GM21515 (cell line): Measurements from ENCODE around the gene STX8.
"Not testable (repeated sequence)": the region's sequence is repeated elsewhere in the genome, so short reads cannot be mapped to it uniquely, and the experiment has no call there.

Experiments
- ATAC-seq: cut with Tn5 transposase; IDR thresholded peaks from one replicate; pipeline ENCODE4 v1.9.1; 2021; ENCODE audit not compliant: unreplicated experiment

The STX8 gene, protein sequence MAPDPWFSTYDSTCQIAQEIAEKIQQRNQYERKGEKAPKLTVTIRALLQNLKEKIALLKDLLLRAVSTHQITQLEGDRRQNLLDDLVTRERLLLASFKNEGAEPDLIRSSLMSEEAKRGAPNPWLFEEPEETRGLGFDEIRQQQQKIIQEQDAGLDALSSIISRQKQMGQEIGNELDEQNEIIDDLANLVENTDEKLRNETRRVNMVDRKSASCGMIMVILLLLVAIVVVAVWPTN

DNA sequence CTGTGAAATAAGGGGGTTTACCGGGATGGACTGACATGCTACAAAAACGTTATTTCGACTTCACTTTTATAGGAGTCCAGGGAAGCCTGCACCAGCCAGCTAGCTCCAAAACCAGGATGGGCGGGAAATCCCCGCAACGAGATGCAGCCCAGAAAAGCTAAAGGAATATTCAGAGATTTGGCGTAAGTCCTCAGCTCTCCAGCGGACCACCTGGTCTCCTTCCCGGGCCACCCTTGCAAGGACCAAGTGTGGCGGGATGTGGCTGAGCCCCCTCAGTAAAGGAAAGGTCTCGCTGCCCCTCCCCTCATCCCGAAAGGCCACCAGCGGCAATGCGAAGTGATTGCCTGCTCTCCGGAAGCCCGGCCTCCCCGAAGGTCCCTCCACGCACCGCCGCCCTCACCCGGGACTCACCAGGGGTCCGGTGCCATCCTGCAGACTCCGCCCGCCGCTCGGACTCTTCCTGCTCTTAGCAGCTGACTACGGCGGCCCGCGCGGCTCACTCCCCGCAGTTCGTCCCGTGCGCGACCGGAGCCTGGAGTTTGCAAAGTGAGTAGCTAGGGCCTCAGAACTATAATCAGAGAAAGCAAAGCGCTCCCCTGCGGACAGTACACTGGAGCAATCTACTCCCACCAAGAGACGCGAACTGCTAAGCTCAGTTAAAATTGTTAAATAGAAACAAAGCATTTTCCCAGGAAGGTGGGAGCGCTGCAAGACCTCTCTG lies at the start of gene STX8:
TSS of gene STX8 (minus strand) at position 440 of the 721 bp plus-strand sequence. CDS start at position 428, 12 bp downstream.
- peak; percentile 78 for ATAC-seq

DNA sequence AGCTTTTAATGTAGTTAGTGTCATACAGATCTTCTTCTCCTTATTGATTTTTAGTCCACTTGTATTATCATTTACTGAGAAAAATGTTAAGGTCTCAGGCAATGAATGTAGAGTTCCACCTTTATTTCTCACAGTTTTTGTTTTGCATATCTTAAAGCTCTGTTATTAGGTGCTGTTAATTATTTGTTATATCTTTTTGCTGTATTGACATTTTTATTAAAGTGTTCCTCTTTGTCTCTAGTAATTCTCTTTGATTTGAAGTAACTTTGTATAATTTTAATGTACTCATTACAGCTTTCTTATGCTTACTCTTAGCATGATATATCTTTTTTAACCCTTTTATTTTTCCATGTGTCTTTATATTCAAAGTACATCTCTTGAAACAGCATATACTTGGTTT lies 47.3 kb upstream of the STX8 start:
- no peak for ATAC-seq

DNA sequence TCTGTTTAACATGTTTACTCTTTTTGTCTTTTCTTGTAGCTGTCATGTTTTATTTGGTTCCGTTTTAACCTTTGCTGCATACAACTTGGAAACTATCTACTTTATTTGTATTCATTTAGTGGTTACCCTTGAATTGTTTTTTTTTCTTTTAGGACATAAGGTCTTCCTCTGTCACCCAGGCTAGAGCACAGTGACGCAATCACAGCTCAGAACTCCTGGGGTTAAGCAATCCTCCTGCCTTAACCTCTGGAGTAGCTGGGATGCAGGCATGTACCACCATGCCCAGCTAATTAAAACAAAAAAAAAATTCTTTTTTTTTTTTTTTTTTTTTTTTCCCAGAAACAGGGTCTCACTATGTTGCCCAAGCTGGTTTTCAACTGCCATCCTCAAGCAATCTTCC lies 39.9 kb upstream of the STX8 start:
- no peak for ATAC-seq

DNA sequence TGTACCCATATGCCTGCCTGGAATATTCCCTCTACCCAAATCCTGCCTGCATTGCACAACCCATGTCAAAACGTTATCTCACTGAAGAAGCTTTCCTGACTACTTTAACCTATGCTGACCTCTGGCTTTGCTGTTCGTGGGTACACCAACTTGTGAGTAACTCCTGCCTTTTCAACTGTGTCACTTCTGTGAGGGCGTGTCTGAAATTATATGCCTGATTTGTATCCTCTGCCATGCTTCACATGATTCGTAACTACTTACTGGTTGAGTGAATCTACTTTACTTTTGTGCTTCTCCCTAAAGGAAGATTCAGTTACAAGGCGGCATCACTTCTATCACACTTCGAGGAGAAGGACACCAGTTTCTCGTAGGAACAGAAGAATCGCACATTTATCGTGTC lies 36.4 kb upstream of the STX8 start:
- no peak for ATAC-seq

DNA sequence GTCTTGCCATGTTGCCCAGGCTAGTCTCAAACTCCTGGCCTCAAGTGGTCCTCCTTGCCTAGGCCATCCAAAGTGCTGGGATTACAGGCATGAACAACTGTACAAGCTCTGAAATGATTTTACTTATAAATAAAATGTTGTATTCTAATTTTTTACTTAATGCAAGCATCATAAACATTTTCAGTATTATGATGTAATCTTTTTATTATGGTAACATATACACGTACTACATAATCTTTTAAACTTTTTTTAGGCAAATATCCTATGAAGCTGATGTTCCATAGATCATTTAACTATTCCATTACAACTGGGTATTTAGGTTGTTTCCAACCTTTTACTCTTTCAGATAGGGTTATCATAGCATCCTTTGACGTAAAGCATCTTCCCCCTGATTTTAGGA lies 35.9 kb upstream of the STX8 start:
- no peak for ATAC-seq

DNA sequence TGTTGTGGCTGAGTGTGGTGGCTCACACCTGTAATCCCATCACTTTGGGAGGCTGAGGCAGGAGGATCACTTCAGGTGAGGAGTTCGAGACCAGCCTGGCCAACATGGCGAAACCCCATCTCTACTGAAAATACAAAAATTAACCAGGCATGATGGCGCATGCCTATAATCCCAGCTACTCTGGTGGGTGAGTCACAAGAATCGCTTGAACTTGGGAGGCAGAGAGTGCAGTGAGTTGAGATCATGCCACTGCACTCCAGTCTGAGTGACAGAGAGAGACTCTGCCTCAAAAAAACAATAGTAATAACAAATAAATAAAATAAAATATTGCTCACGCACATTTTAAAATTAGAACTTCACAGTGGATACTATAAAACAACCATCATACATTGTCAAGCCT lies 31.4 kb upstream of the STX8 start:
- not testable (repeated sequence) for ATAC-seq

DNA sequence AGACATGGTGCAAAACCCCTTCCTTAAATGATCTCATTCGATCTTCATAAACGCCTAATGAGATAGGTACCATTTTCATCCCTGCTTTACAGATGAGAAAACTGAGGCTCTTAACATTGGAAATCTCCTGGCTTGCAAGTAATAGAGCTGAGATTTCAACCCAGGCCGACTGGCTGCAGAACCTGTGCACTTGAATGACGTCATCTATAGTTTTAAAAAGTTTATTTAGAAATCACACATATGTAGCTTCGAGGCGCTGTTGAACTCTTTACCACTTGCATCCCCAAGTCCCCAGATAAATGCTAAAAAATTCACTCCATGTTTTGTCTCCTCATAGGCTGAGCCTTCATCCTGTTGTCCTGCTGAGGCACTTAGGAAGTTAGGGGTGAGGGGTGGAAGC lies 30.8 kb upstream of the STX8 start:
- no peak for ATAC-seq

DNA sequence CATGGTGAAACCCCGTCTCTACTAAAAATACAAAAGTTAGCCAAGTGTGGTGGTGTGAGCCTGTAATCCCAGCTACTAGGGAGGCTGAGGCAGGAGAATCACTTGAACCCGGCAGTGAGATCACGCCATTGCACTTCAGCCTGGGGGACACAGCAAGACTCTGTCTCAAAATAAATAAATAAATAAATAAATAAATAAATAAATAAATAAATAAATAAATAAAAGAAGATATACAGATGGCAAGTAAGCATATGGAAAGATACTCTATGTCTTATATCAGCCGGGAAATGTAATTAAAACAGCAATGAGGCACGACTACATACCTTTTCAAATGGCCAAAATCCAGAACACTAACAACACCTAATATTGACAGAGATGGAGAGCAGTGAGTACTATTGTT lies 29.0 kb upstream of the STX8 start:
- not testable (repeated sequence) for ATAC-seq

DNA sequence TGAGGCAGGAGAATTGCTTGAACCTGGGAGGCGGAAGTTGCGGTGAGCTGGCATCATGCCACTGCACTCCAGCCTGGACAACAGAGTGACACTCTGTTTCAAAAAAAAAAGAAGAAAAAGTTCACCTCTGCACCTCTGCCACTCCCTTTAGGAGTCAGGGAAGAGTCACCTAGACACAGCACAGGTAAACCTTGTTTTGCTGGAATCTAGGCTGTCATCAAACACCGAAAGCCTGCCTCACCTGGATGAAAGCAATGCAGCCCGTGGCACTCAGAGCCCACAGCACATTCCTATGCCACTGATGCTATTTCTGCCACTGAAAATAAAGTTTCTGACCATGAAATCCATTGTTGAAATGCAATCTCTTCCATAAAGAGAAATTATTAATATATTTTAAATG lies 23.0 kb upstream of the STX8 start:
- ATAC-seq, result no peak

DNA sequence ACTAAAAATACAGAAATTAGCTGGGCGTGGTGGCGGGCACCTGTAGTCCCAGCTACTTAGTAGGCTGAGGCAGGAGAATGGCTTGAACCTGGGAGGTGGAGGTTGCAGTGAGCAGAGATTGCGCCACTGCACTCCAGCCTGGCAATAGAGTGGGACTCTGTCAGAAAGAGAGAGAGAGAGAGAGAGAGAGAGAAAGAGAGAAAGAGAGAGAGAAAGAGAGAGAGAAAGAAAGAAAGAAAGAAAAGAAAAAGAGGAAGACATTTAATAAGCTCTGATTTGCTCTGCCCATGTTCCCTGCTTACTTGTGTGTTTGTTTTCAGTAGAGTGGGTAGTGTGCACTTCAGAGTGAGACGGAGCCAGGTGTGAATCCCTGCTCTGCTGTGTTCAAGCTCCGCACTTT lies 22.0 kb upstream of the STX8 start:
- ATAC-seq, result not testable (repeated sequence)

DNA sequence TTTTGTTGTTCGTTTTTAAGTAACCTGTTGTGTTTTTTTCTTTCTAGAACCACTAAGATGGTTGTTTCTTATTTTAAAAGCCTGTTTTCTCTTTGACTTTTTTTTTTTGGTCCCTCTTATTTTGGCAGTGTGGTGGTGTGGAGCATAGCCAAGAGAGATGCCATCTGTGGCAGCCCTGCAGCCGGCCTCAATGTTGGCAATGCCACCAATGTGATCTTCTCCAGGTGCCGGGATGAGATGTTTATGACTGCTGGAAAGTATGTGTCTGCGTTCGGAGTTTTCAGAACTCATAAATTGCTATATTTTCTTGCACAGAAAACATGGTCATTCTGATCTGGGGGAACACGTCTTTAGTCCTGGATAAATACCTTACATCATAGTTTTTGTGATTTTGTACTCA lies 18.4 kb upstream of the STX8 start:
- ATAC-seq, result no peak

DNA sequence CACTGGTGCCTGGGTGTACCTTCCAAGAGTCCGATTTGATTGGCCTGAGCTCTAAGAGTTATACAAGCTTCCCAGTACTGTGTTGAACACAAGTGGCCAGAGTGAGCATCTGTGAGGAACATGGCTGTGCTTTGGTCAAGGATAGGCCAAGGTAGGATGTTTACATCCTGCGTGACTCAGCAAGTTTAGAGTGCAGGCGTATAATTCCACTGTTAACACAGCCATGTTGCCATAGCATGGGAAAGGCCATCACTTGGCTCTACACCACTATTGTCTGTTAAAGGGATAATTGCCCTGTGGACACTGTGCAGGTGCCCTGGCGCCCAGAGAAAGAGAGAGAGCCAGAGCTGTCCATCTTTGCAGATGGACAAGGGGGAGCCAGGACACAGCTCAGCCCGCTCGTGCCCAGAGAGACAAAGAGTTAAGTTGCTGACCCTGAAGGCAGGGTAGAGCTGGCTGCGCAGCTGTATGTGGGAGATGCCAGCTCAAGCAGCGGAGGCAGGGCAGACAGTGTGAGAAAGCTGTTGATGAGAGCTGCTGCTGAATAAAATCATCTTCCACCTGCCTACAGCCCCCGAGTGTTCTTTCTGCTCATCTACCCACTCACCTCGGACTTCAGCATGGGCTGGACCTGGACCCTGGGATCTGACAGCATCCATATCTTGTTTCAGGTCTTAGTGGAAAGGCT lies 12.5 kb upstream of the STX8 start:
- no peak for ATAC-seq

DNA sequence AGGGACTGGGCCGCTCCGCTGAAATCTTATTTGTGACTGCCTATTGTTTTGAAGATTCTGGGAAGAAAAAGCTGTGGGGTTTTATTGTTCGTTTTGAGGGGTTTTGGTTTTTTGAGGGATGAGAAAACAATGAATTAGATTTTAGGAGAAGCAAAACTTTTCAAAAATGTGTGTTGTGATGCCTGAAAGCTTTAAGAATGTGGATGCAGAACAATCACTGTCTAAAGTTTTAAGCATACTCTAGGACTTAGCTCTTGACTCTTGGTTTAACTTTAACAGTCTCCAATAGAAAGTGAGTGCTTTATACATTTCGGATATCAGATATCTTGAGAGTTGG lies 1.7 kb upstream of the STX8 start:
- ATAC-seq, result no peak

DNA sequence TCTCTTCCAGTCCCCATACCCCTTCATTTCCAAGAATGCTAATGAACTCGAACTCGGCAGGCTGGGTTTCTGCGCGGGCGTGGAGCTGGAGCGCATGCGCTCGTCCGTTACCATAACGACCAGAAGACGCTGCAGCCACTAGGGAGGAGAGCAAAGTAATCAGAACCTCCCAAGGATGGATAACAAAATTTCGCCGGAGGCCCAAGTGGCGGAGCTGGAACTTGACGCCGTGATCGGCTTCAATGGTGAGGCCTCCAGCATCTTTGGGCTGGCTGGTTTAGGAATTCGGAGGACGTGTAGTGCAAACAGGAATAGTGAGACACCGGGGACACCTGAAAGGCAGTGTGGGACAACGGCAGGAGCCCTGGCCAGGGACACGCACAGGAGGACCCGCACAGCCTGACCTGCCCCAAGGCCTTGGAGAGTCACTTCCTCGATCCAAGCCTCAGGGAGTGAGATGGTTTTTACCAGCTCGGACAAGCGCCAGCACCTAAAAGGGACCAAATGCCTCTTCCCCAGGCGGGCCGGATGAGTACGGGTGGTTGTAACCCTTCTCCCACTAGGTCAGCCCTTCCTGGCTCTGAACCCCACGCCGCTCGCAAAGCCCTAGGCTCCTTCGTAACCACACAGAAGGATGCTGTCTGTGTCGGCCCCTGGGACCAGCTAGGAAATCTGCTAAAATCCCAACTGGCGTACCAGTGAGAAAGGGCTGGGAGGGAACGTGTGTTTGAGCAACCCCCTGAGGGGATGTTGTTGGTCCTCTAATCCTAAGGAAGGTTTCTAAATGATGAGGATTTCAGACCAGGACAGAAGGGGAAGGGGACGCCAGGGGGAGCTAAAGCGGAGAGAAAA lies 1.1 kb upstream of the STX8 start, which contains the start of gene CFAP52:
TSS of gene CFAP52 (plus strand) at position 122 of the 852 bp plus-strand sequence. CDS start at position 176, 54 bp downstream.
- no peak for ATAC-seq

DNA sequence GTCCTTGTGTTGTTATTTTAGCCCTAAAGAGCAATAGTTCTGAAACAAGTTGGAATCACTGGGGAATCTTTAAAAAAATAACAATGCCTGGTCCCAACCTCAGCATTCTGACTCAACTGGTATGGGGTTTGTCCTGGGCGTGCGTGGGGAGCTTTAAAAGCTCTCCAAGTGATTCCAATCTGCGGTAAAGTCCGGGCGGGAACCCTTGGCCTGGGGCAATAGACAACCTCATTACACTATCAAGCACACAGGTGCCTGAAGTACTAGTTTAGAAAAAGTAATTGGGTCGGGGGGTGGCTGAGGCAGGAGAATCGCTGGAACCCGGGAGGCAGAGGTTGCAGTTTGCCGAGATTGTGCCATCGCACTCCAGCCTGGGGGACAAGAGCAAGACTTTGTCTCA lies 4.4 kb downstream of the STX8 start:
- no peak for ATAC-seq

DNA sequence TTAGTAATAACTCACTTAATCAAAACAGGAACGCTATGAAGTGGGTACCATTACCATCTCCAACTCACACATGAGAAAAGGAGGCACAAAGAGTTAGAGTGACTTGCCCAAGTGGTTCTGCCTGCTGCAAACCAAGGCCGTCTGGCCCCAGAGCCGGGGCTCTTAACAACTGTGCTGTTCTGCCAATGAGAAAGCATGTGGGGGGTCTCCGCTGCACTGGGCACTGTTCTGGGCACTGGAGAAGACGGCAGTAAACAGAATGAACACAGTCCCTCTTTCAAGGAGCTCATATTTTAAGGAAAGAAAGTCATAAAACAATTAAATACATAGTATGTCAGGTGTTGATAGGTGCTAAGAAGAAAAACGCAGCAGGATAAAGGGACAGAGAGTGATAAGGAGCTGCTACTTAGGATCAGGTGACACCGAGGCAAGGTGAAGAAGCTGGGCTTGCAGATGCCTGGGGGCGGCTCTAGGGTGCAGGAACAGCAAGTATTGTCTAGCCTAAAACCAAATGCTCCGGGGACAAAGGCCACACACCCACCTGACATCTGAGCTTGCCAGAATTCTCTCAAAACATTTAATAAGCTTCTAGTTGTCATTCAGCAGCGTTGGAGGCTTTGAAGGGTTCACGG lies 6.5 kb downstream of the STX8 start:
- no peak for ATAC-seq

DNA sequence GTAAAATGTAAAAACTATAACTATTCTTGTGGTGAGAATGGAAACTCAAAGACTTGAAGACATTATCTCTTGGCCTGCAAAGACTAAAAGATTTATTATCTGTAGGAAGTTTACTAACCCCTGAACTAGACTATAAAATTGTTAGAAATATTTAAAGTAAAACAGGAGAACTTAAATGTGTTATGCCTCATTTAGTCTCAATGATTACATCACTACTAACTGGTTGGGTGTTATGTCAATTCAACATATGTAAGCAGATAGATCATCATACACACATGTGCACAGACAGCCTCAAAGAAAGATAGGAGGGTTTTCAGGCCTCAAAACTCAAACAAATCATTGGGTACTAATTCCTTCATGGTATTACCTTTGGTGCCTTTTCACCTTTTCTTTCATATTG lies 7.6 kb downstream of the STX8 start:
- no peak for ATAC-seq

DNA sequence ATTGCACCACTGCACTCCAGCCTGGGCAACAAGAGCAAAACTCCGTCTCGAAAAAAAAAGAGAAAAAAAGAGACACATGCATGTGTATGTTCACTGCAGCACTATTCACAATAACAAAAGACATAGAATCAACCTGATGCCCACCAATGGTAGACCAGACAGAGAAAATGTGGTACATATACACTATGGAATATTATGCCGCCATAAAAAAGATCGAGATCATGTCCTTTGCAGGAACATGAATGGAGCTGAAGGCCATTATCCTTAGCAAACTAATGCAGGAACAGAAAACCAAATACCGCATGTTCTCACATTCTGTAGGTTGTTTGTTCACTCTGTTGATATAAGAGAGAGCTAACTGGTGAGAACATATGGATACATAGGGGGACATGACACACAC lies 8.9 kb downstream of the STX8 start:
- not testable (repeated sequence) for ATAC-seq

DNA sequence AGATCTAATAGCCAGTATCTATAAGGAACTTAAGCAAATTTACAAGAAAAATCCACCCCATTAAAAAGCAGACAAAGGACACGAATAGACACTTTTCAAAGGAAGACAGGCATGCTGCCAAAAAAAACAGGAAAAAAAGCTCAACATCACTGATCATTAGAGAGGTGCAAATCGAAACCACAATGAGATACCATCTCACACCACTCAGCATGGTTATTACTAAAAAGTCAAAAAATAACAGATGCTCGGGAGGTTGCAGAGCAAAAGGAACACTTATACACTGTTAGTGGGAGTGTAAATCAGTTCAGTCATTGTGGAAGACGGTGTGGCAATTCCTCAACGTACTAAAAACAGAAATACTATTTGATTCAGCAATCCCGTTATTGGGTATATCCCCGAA lies 9.6 kb downstream of the STX8 start:
- ATAC-seq, result no peak

DNA sequence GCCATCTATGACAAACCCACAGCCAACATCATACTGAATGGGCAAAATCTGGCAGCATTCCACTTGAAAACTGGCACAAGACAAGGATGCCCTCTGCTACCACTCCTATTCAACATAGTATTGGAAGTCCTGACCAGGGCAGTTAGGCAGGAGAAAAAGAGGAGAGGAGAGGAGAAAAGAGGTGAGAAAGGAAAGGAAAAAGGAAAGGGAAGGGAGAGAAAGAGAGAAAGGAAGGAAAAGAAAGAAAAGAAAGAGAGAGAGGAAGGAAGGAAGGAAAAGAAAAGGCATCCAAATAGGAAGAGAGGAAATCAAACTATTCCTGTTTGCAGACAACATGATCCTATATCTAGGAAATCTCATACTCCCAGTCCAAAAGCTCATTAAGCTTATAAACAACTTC lies 11.5 kb downstream of the STX8 start:
- no peak for ATAC-seq

DNA sequence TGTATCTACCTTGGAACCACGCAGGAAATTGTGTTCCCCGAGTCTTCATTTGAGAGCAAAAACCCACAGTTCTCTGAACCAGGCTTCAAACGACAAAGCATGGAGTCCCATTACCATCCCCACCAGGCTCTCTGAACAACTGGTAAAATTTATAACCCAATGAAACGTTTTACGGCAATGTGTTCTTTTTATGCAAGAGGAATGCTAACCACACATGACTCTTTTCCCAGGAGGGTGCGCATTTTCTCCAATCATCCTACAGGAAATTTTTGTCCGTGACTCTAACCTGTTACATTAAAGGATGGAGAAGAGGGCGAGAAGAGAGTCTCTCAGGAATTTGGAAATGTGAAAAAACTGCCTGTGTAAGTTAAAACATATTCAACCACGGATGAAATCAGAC lies 17.8 kb downstream of the STX8 start:
- ATAC-seq, result no peak
